ENCODE results near the gene NSD1. TPM values are rescaled to one million over a fixed set of nuclear protein-coding genes. Genes with fewer than 3 reads are reported as not detected.

The NSD1 gene
- total RNA-seq, 2 donors from 2014 or later: 29.8 to 32.0 TPM

GRCh38 chr5:177131352-177132135 lies 2.0 kb upstream of the NSD1 start:
- 71 to 80% methylated on average over 21 to 25 of the region's 31 CpGs for WGBS, 2 donors
- Histone ChIP-seq H3K4me3 (no peak overlapping the region), H3K9me3 (no peaks in the 10 kb centered on the region), H3K36me3 (replicated peaks in 1 of 2; ENCODE audit: insufficient read depth in 1 of 2, low read depth in 2 of 2) (no peaks in the 10 kb centered on the region), H3K4me1 (peaks cover 28% of the 10 kb centered on the region), H3K27ac (peak overlapping the region in 1 of 4 donors; percentile 15), H3K27me3 (no peaks in the 10 kb centered on the region)
- no peak for ATAC-seq
- peak in 2 of 4 donors; percentile 23 to 37 for DNase-seq
- TF ChIP-seq POLR2A (IDR thresholded peaks at IDR 0.05): no peak
- no peak for TF ChIP-seq CTCF (IDR thresholded peaks at IDR 0.05)
- intact Hi-C loops (cut with DNase I): no loop called here

GRCh38 chr5:177132136-177133095 lies 1.2 kb upstream of the NSD1 start:
- H3K9me3 ChIP-seq: no peaks in the 10 kb centered on the region
- intact Hi-C loops (cut with DNase I): no loop called here
- peak; percentile 4 for ATAC-seq
- no peak for TF ChIP-seq CTCF (IDR thresholded peaks at IDR 0.05)
- TF ChIP-seq POLR2A (IDR thresholded peaks at IDR 0.05): no peak
- H3K4me3 ChIP-seq: no peak overlapping the region
- WGBS, 2 donors: 60 to 100% methylated on average over 3 to 68 of the region's 100 CpGs
- H3K27me3 ChIP-seq: no peaks in the 10 kb centered on the region
- peaks cover 37% of the 10 kb centered on the region for H3K4me1 ChIP-seq
- no peaks in the 10 kb centered on the region for H3K36me3 ChIP-seq (replicated peaks in 1 of 2; ENCODE audit: insufficient read depth in 1 of 2, low read depth in 2 of 2)
- DNase-seq: peak in 1 of 4 donors; percentile 21
- peak overlapping the region; percentile 75 to 94 (median 88) for H3K27ac ChIP-seq

- peak; percentile 55 to 64 (median 60) for DNase-seq
- no peaks in the 10 kb centered on the region for H3K36me3 ChIP-seq (replicated peaks in 1 of 2; ENCODE audit: insufficient read depth in 1 of 2, low read depth in 2 of 2)
- TF ChIP-seq CTCF (IDR thresholded peaks at IDR 0.05): no peak
- TF ChIP-seq POLR2A (IDR thresholded peaks at IDR 0.05): peak; percentile 29 to 59 (median 50)
- H3K4me3 ChIP-seq: peak overlapping the region; percentile 80 to 85
- H3K27me3 ChIP-seq: no peaks in the 10 kb centered on the region
- peaks cover 49% of the 10 kb centered on the region for H3K4me1 ChIP-seq
- H3K9me3 ChIP-seq: no peaks in the 10 kb centered on the region
- intact Hi-C loops (cut with DNase I): no loop called here
- WGBS, 2 donors: 0% methylated on average over 2 to 76 of the region's 83 CpGs
- peak overlapping the region; percentile 75 to 94 (median 88) for H3K27ac ChIP-seq
- ATAC-seq: peak; percentile 61
Measured at GRCh38 chr5:177133853-177134696, 502 bp downstream of the NSD1 start.

GRCh38 chr5:177134697-177135225 lies 1.2 kb downstream of the NSD1 start:
- WGBS, 2 donors: 16 to 26% methylated on average over 9 to 13 of the region's 13 CpGs
- H3K27me3 ChIP-seq: no peaks in the 10 kb centered on the region
- DNase-seq (no peak), ATAC-seq (no peak)
- no peak for TF ChIP-seq POLR2A (IDR thresholded peaks at IDR 0.05)
- no peak for TF ChIP-seq CTCF (IDR thresholded peaks at IDR 0.05)
- H3K27ac ChIP-seq: peak overlapping the region; percentile 75 to 94 (median 88)
- intact Hi-C loops (cut with DNase I): no loop called here
- no peaks in the 10 kb centered on the region for H3K36me3 ChIP-seq (replicated peaks in 1 of 2; ENCODE audit: insufficient read depth in 1 of 2, low read depth in 2 of 2)
- peak overlapping the region; percentile 80 to 85 for H3K4me3 ChIP-seq
- peaks cover 55% of the 10 kb centered on the region for H3K4me1 ChIP-seq
- no peaks in the 10 kb centered on the region for H3K9me3 ChIP-seq
